ENCODE measurements around the gene CCDC80. TPM values are rescaled to one million over a fixed set of nuclear protein-coding genes. Genes with fewer than 3 reads are reported as not detected.
"Not testable (repeated sequence)": the region's sequence is repeated elsewhere in the genome, so short reads cannot be mapped to it uniquely, and the experiment has no call there.

CCDC80 gene
- total RNA-seq, 1 experiment from 2014 or later: 19.4 TPM

- Mint-ChIP-seq H3K27me3 (ENCODE audit: insufficient read depth, unreplicated experiment) (no peaks in the 10 kb centered on the region), H3K4me3 (ENCODE audit: unreplicated experiment) (no peak overlapping the region), H3K36me3 (ENCODE audit: insufficient read depth, unreplicated experiment) (peaks cover 30% of the 10 kb centered on the region), H3K4me1 (ENCODE audit: insufficient read depth, unreplicated experiment) (no peaks in the 10 kb centered on the region), H3K27ac (ENCODE audit: low read depth, unreplicated experiment) (no peak overlapping the region), H3K9me3 (ENCODE audit: unreplicated experiment) (no peaks in the 10 kb centered on the region)
- DNase-seq (ENCODE audit: unreplicated experiment): no peak
- POLR2A ChIA-PET: no interaction called here
- no TSS peak for BruUV-seq (replicated peaks)
- CTCF ChIA-PET: interaction anchor here (0.7 to 1.5 kb wide), 5 partner anchors 11 to 245 kb away, joined by 3 to 5 read pairs (median 3); no protein-coding TSS in a partner anchor
- intact Hi-C loops (cut with micrococcal nuclease): no loop called here
- TF ChIP-seq CTCF (IDR thresholded peaks at IDR 0.05; ENCODE audit: unreplicated experiment): no peak
Observed at GRCh38 chr3:112569265-112569664, 71.7 kb downstream of the CCDC80 start.

GRCh38 chr3:112568642-112569041 is 72.3 kb downstream of the CCDC80 start:
- Mint-ChIP-seq H3K4me1 (ENCODE audit: insufficient read depth, unreplicated experiment) (peaks cover 4% of the 10 kb centered on the region), H3K9me3 (ENCODE audit: unreplicated experiment) (no peaks in the 10 kb centered on the region), H3K27me3 (ENCODE audit: insufficient read depth, unreplicated experiment) (no peaks in the 10 kb centered on the region), H3K27ac (ENCODE audit: low read depth, unreplicated experiment) (no peak overlapping the region), H3K4me3 (ENCODE audit: unreplicated experiment) (no peak overlapping the region), H3K36me3 (ENCODE audit: insufficient read depth, unreplicated experiment) (peaks cover 30% of the 10 kb centered on the region)
- CTCF ChIA-PET: interaction anchor here (0.6 to 1.5 kb wide), 7 partner anchors 12 to 370 kb away, joined by 3 to 5 read pairs (median 3); no protein-coding TSS in a partner anchor
- POLR2A ChIA-PET: no interaction called here
- DNase-seq (ENCODE audit: unreplicated experiment): no peak
- intact Hi-C loops (cut with micrococcal nuclease): no loop called here
- TF ChIP-seq CTCF (IDR thresholded peaks at IDR 0.05; ENCODE audit: unreplicated experiment): no peak
- BruUV-seq (replicated peaks): no TSS peak

- no peak for TF ChIP-seq CTCF (IDR thresholded peaks at IDR 0.05; ENCODE audit: unreplicated experiment)
- Mint-ChIP-seq H3K4me1 (ENCODE audit: insufficient read depth, unreplicated experiment) (peaks cover 4% of the 10 kb centered on the region), H3K4me3 (ENCODE audit: unreplicated experiment) (no peak overlapping the region), H3K27ac (ENCODE audit: low read depth, unreplicated experiment) (no peak overlapping the region), H3K36me3 (ENCODE audit: insufficient read depth, unreplicated experiment) (peaks cover 16% of the 10 kb centered on the region), H3K9me3 (ENCODE audit: unreplicated experiment) (no peaks in the 10 kb centered on the region), H3K27me3 (ENCODE audit: insufficient read depth, unreplicated experiment) (no peaks in the 10 kb centered on the region)
- CTCF ChIA-PET: interaction anchor here (3.0 kb wide), 1 partner anchor 18 kb away, joined by 16 read pairs; no protein-coding TSS in a partner anchor
- intact Hi-C loops (cut with micrococcal nuclease): no loop called here
- no TSS peak for BruUV-seq (replicated peaks)
- DNase-seq (ENCODE audit: unreplicated experiment): no peak
- POLR2A ChIA-PET: no interaction called here
Observed at GRCh38 chr3:112564940-112565305, 76.0 kb downstream of the CCDC80 start.

- BruUV-seq (replicated peaks): not testable (repeated sequence)
- CTCF ChIA-PET: interaction anchor here (0.5 kb wide), 1 partner anchor 78 kb away, joined by 4 read pairs; no protein-coding TSS in a partner anchor
Observed at GRCh38 chr3:112564247-112564939, 76.5 kb downstream of the CCDC80 start.

More at GRCh38 chr3:112564247-112564939, 76.5 kb downstream of the CCDC80 start:
- H3K36me3 Mint-ChIP-seq (ENCODE audit: insufficient read depth, unreplicated experiment): peaks cover 11% of the 10 kb centered on the region
- DNase-seq (ENCODE audit: unreplicated experiment); intact Hi-C loops (cut with micrococcal nuclease); H3K9me3 Mint-ChIP-seq (ENCODE audit: unreplicated experiment); H3K4me1 Mint-ChIP-seq (ENCODE audit: insufficient read depth, unreplicated experiment); H3K4me3 Mint-ChIP-seq (ENCODE audit: unreplicated experiment); H3K27me3 Mint-ChIP-seq (ENCODE audit: insufficient read depth, unreplicated experiment); H3K27ac Mint-ChIP-seq (ENCODE audit: low read depth, unreplicated experiment): not testable (repeated sequence)
- POLR2A ChIA-PET: interaction anchor here (4.3 kb wide), 1 partner anchor 427 kb away, joined by 35 read pairs; the partner anchor contains the start of gene GTPBP8
